ENCODE data around the gene TAF6.

The TAF6 gene

GRCh38 chr7:100119072-100119969, at the start of gene TAF6, which contains the start of gene CNPY4:
TSS of gene TAF6 (minus strand) at chr7:100119358. CDS start at chr7:100114209, 5,149 bp downstream.
TSS of gene CNPY4 (plus strand) at chr7:100119634. CDS start at chr7:100119745, 111 bp downstream.
- TF ChIP-seq CTCF (conservative IDR thresholded peaks at IDR 0.05) = no peak
- H3K27ac ChIP-seq = peak within 1 kb of the TSS; percentile 85

GRCh38 chr7:100167912-100168323, 48.8 kb upstream of the TAF6 start:
- TF ChIP-seq CTCF (conservative IDR thresholded peaks at IDR 0.05) (no peak), ZFX (IDR thresholded peaks at IDR 0.05) (no peak)
- no peak overlapping the region for H3K27ac ChIP-seq

GRCh38 chr7:100166970-100167911, 48.1 kb upstream of the TAF6 start:
- TF ChIP-seq ZFX (IDR thresholded peaks at IDR 0.05) (no peak), CTCF (conservative IDR thresholded peaks at IDR 0.05) (no peak)
- no peak overlapping the region for H3K27ac ChIP-seq

- no peak overlapping the region for H3K27ac ChIP-seq
- no peak for TF ChIP-seq CTCF (conservative IDR thresholded peaks at IDR 0.05)
Observed at GRCh38 chr7:100166317-100166940, 47.3 kb upstream of the TAF6 start.

GRCh38 chr7:100163871-100164270, 44.7 kb upstream of the TAF6 start:
- no peak overlapping the region for H3K27ac ChIP-seq
- TF ChIP-seq CTCF (conservative IDR thresholded peaks at IDR 0.05) (no peak), ZFX (IDR thresholded peaks at IDR 0.05) (no peak)

GRCh38 chr7:100163006-100163531, 43.9 kb upstream of the TAF6 start:
- TF ChIP-seq ZFX (IDR thresholded peaks at IDR 0.05) = no peak
- no peak for TF ChIP-seq CTCF (conservative IDR thresholded peaks at IDR 0.05)
- no peak overlapping the region for H3K27ac ChIP-seq

Data from C4-2B (cell line).